HG02981 (cell line): ENCODE data around the gene USP6NL.
"Not testable (repeated sequence)": the region's sequence is repeated elsewhere in the genome, so short reads cannot be mapped to it uniquely, and the experiment has no call there.

ENCODE experiments used
- ATAC-seq: cut with Tn5 transposase; IDR thresholded peaks from one replicate; pipeline ENCODE4 v1.9.1; 2021; ENCODE audit warnings: mild to moderate bottlenecking, moderate library complexity; ENCODE audit not compliant: unreplicated experiment

Gene USP6NL

GRCh38 chr10:11448545-11449244, 162.8 kb downstream of the USP6NL start:
- ATAC-seq = peak; percentile 78

- peak; percentile 45 for ATAC-seq
These were observed 163.3 kb downstream of the USP6NL start for GRCh38 chr10:11448190-11448544.

GRCh38 chr10:11447586-11447985, 163.9 kb downstream of the USP6NL start:
- ATAC-seq = no peak

GRCh38 chr10:11446864-11447263, 164.6 kb downstream of the USP6NL start:
- no peak for ATAC-seq

DNA sequence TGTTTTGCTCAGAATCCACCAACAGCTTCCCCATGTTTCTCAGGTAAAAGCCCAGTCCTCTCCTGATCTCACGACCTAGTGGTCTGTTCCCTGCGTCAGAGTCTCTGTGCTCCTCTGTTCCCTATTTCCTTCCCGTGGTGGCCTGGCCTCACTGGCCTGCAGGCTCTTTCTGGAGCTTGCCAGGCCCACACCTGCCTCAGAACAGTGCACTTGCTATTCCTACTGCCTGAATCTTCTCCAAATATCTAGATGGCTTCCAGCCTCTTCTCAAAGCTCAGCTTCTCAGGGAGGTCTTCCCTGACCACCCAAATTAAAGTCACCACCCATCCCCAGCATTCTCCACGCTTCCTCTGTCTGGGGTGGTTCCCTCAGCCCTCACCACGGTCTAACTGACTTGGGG, 165.3 kb downstream of the USP6NL start:
- ATAC-seq = no peak

GRCh38 chr10:11444531-11445228, 166.8 kb downstream of the USP6NL start:
- ATAC-seq = no peak

GRCh38 chr10:11444155-11444530, 167.3 kb downstream of the USP6NL start:
- no peak for ATAC-seq

DNA sequence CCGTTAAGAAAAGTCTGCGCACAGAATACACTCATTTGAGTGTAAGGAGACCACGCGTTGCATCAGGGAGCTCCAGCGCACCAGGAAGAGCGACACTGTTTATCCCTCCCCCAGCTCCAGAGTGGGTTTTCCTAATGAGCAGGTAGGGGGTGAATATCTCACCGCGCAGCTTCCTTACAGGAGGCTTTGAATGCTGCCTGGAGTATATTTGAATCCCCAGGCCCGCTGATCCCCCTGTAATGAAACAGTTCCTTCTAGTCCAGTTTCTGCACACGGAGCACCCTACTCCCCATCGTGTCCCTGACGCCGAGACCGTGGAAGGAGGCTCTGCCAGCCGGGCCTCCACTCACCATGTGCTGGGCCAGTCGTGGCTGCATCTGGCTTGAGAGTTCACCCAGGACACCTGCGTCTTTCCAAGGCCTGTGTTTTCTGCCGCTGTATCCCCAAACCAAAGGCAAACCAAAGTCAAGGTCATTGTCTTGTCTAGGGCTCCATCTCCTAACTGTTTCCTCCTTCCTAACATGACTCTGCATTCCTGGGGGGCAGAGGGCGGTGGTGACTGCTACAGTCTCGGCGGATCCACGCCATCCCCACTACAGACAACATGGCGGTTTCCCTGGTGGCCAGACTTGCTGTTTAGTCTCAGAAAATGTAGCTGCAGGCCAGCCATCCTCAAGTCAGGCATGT, 167.8 kb downstream of the USP6NL start:
- no peak for ATAC-seq

DNA sequence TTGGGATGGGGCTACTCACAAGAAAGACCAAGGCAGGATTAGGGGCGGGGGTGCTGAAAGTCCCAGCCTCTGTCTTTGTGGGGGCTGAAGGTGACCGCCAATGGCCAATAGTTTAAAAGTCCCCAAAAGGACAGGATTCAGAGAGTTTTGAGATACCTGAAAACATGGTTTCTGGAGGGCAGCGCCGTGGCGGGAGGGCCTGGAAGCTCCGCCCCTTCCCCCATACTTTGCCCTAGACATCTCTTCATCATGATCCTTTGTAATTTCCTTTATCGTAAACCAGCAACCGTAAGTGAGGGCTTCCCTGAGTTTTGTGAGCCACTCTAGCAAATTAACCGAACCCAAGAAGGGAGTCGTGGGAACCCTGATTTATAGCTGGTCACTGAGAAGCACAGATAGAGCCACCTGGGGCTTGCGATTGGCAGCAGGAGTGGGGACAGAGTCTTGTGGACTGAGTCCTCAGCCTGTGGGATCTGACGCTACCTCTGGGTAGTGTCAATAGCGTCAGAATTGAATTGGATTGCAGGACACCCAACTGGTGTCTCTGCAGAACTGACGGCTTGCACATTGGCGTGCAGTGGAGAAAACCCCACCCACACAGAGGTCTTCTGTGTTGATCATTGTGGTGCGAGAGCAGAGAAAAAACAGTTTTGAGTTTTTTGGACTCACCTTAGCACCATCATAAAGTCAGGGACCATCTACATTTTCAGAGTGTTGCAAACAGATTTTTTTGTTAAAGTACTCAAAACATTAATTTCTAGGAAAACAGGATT, 169.3 kb downstream of the USP6NL start:
- ATAC-seq = no peak

- ATAC-seq = no peak
These were observed 170.3 kb downstream of the USP6NL start for GRCh38 chr10:11441151-11441535.

GRCh38 chr10:11440250-11441150, 170.9 kb downstream of the USP6NL start:
- peak; percentile 36 for ATAC-seq

GRCh38 chr10:11439523-11440053, 171.9 kb downstream of the USP6NL start:
- no peak for ATAC-seq

GRCh38 chr10:11437391-11438142, 173.9 kb downstream of the USP6NL start:
- ATAC-seq = no peak

- not testable (repeated sequence) for ATAC-seq
These were observed 175.0 kb downstream of the USP6NL start for GRCh38 chr10:11436445-11436844.

- no peak for ATAC-seq
These were observed 175.9 kb downstream of the USP6NL start for GRCh38 chr10:11435581-11435981.

DNA sequence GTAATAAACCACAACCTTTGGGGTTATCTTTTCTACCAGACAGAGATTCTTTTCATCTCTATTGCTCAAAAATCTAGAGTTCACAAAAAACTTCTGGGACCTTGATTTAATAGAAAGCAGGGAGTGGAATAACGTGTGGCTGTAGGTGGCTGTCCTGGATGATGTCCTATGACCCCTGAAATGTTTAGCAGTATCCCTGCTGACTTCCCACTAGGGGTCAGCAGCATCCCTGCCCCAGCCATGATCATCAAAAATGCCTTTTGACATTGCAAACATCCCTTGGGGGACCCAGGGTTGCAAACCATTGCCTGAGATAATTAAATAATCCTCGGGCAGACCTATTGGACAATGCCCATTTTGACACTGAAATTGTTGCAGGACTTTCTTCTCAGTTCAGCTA, 177.1 kb downstream of the USP6NL start:
- ATAC-seq = no peak

GRCh38 chr10:11433657-11434056, 177.8 kb downstream of the USP6NL start:
- no peak for ATAC-seq

DNA sequence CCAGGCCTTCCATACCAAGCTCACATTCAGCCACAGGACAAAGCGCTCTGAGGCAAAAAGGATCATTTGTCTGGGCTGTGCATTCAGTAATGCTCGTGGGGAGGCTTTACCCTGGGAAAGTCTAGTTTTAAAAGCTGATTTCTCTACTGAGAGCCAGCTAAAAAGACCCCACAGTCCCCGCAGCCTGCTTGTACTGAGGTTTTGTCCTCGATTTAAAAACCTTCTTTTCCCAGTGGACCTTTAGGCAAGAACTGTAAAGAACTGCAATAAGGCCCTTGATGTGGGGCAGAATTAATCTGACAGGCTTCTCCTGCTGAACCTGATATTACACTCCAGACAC, 180.3 kb downstream of the USP6NL start:
- no peak for ATAC-seq

DNA sequence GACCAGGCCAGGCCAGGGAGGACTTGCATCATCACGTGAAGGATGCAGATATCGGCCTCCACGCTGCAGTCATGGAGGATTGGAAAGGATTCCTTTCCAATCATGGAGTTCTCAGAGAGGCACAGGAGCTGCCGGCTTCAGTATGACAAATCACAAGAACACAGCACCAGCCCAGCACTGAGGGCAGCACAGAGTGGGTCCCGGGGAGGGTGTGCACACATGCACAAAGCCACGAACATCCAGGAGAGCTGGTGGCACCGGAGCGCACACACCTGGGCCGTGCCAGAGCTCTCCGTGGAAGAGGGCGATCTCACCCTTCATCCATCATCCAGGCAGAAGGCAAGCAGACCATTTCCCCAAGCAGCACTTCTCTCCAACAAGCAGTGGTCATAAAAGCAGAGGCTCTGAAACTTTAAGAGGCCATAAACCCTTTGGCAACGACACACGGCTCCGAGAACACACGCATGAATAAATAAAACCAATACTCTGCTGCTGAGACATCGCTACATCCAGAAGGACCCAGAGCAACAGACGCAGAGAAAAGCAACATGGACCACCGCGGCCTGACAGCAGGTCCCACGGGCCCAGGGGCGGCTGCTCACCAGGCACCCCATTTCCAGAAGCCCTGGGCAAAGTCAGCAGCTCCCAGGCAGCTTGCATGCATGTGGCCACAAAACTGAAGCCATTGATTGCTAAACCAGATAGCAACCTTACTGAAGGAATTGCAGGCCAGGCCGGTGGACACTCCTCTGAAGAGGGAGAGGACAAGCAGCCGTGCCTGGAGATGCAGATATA, 180.8 kb downstream of the USP6NL start:
- ATAC-seq = no peak
